GM10248 (cell line): Measurements from ENCODE around the gene NKRF.

Experiments used
- CTCF ChIA-PET: fragments of 300-600 bp; sonication (Branson Sonifier 250); formaldehyde crosslinking; extraction: SDS; loops from one replicate; lab custom pipeline; 2021; ENCODE audit warnings: antibody characterized with exemption; lab: Yijun Ruan, JAX
- POLR2A ChIA-PET: fragments of 350-650 bp; sonication (Branson Sonifier 250); formaldehyde crosslinking; extraction: SDS; loops from one replicate; lab custom pipeline; 2020; ENCODE audit warnings: antibody characterized with exemption; lab: Yijun Ruan, JAX
- DNase-seq: peaks from one replicate; pipeline ENCODE4 v3.0.0; 2012; ENCODE audit errors: extremely low spot score
- TF ChIP-seq, protein P1 (sequence below): IDR thresholded peaks from 2 replicates; pipeline ENCODE4 v1.5.1; 2012; ENCODE audit warnings: mild to moderate bottlenecking, low read depth; ENCODE audit errors: extremely low read depth, missing control alignments, control extremely low read depth

The NKRF gene

GRCh38 chrX:119539872-119540271 lies 66.4 kb downstream of the NKRF start:
- DNase-seq, result no peak
- ChIA-PET POLR2A (no interaction called here), CTCF (no interaction called here)
- TF ChIP-seq, protein P1, sequence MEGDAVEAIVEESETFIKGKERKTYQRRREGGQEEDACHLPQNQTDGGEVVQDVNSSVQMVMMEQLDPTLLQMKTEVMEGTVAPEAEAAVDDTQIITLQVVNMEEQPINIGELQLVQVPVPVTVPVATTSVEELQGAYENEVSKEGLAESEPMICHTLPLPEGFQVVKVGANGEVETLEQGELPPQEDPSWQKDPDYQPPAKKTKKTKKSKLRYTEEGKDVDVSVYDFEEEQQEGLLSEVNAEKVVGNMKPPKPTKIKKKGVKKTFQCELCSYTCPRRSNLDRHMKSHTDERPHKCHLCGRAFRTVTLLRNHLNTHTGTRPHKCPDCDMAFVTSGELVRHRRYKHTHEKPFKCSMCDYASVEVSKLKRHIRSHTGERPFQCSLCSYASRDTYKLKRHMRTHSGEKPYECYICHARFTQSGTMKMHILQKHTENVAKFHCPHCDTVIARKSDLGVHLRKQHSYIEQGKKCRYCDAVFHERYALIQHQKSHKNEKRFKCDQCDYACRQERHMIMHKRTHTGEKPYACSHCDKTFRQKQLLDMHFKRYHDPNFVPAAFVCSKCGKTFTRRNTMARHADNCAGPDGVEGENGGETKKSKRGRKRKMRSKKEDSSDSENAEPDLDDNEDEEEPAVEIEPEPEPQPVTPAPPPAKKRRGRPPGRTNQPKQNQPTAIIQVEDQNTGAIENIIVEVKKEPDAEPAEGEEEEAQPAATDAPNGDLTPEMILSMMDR, result no peak
